Raji (cell line): ENCODE data around the gene NCAPG.

ENCODE experiments used
- POLR2A ChIP-seq: IDR thresholded peaks from 2 replicates; pipeline ENCODE4 v1.6.1; 2011; ENCODE audit warnings: low read depth, low read length, control low read depth; ENCODE audit not compliant: insufficient read depth

The NCAPG gene, protein sequence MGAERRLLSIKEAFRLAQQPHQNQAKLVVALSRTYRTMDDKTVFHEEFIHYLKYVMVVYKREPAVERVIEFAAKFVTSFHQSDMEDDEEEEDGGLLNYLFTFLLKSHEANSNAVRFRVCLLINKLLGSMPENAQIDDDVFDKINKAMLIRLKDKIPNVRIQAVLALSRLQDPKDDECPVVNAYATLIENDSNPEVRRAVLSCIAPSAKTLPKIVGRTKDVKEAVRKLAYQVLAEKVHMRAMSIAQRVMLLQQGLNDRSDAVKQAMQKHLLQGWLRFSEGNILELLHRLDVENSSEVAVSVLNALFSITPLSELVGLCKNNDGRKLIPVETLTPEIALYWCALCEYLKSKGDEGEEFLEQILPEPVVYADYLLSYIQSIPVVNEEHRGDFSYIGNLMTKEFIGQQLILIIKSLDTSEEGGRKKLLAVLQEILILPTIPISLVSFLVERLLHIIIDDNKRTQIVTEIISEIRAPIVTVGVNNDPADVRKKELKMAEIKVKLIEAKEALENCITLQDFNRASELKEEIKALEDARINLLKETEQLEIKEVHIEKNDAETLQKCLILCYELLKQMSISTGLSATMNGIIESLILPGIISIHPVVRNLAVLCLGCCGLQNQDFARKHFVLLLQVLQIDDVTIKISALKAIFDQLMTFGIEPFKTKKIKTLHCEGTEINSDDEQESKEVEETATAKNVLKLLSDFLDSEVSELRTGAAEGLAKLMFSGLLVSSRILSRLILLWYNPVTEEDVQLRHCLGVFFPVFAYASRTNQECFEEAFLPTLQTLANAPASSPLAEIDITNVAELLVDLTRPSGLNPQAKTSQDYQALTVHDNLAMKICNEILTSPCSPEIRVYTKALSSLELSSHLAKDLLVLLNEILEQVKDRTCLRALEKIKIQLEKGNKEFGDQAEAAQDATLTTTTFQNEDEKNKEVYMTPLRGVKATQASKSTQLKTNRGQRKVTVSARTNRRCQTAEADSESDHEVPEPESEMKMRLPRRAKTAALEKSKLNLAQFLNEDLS

DNA sequence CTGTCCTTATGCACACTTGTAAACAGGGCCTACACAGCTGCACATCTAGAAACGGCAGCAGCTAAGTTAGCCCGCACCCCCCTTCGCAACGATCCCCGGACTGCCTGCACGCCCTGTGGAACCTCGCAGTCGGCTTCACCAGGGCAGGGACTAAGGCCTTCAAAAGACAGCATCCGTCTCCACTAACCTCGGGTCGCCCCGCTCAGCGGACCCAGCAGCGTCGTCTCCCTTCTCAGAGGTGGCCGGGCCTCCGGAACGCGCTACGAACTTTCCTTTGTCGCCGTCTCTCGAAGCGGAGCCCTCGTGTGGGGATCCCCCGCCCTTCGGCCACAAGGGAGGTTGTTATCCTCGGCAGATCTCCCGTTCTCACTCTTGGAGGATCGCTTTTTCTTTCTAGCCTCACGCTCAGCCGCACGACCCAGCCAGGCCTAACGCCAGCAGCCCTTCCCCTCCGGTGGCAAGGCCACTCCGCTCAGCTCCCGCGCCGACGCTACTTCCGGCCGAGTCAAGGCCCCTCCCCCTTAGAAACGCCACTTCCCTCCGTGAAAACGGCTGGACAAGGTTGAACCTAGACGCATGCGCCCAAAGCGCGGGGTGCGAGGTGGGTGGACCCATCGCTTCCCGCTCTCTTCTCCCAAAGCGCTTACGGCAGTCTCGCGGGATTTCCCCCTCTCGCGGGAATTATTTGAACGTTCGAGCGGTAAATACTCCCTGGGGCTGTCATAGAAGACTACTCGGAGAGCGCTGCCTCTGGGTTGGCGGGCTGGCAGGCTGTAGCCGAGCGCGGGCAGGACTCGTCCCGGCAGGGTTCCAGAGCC, at the start of gene NCAPG, which contains the start of gene DCAF16:
Gene NCAPG, plus strand, starts transcription at position 720 of the 818 bp plus-strand sequence. CDS start 99 bp downstream, outside the sequence.
Gene DCAF16, minus strand, starts transcription at position 498 of the 818 bp plus-strand sequence. CDS start 6,616 bp downstream, outside the sequence.
- TF ChIP-seq POLR2A: peak; percentile 98

DNA sequence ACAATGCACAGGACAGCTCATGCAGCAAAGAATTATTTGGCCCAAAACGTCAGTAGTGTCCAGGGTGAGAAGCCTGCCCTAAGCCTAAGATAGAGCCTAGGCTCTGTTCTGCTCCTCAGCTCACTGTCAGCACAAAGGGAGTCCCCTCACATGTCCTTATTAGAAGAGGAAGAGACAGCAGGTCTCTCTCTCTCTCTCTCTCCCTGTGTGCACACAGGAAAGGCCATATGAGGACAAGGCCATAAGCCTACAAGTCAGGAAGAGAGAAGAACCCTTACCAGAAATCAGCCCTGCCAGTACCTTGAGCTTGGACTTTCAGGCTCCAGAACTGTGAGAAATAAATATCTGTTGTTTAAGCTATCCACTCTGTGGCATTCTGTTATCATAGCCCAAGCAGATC, 49.7 kb upstream of the NCAPG start:
- no peak for TF ChIP-seq POLR2A

DNA sequence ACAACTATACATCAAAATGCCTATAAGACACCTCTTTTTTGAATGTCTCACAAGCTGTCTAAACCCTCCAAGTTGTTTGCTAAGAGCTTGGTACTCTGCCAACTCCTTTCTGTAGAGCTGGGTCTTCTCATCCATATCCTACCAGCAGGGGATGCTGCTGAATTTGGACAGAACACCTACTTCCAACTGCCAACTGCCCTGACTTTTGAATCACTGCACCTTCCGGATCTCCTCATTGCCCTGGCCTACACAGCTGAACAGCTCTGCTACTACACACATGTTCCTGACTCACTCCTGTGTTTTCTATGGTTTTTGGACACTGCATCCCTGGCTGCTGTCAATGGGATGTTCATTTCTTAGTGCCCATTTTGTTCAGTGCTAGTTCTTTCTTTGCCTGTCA, 48.1 kb upstream of the NCAPG start:
- TF ChIP-seq POLR2A: no peak

DNA sequence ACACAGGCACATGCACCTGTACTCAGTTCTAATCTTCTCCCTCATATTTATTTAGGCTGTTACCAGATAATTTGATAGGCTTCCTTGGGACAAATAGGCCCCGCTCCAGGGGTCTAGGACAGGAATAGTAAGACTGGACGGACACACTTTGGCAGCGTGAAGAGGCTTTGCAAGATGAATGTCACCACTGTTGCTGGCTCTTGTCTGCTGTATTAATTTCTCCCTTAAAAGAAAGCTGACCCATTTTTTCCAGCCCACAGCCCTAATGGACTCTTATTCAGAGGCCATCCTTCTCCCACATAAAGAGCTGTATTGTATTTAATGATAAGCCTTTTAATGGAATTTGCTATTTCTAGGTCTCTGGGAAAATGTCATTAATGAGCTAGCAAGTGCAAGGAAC, 47.4 kb upstream of the NCAPG start:
- no peak for TF ChIP-seq POLR2A

DNA sequence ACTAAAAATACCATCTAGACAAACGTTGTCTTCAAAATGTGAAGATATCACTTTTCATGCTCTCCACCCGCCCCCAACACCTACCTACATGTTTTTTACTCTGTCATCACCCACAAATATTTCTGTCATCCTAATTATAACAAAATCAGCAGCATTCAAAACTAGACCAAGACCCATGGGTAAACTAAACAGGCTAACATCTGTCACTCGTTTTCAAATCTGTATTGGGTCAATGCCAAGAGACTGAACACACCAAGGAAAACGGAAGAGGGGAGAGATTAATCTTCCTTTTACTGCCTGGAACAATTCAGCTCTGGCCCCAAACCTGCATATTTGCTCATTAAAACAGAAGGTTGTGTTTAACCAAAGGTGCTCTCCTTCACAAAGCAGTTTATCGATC, 46.8 kb upstream of the NCAPG start:
- TF ChIP-seq POLR2A: no peak

DNA sequence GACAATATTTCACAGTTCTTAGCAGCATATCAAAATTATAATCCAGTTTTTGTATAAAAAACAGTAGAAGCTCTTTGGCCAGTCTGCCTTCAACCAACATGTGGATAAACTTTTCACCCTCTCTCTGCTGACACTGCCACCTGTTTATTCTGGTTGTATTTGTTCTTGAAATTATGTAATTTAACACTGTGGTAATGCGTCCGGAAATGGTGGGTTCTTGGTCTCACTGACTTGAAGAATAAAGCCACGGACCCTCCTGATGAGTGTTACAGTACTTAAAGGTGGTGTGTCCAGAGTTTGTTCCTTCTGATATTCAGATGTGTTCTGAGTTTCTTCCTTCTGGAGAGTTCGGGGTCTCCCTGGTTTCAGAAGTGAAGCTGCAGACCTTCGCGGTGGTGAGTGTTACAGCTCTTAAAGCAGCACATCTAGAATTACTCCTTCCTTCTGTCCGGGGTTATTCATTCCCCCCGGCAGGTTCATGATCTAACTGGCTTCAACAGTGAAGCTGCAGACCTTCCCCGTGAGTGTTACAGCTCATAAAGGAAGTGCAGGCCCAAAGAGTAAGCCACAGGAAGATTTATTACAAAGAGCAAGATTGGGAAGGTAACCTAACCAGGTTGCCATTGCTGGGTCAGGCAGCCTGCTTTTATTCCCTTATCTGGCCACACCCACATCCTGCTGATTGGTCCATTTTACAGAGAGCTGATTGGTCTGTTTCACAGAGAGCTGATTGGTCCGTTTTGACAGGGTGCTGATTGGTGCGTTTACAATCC, 45.1 kb upstream of the NCAPG start:
- no peak for TF ChIP-seq POLR2A

DNA sequence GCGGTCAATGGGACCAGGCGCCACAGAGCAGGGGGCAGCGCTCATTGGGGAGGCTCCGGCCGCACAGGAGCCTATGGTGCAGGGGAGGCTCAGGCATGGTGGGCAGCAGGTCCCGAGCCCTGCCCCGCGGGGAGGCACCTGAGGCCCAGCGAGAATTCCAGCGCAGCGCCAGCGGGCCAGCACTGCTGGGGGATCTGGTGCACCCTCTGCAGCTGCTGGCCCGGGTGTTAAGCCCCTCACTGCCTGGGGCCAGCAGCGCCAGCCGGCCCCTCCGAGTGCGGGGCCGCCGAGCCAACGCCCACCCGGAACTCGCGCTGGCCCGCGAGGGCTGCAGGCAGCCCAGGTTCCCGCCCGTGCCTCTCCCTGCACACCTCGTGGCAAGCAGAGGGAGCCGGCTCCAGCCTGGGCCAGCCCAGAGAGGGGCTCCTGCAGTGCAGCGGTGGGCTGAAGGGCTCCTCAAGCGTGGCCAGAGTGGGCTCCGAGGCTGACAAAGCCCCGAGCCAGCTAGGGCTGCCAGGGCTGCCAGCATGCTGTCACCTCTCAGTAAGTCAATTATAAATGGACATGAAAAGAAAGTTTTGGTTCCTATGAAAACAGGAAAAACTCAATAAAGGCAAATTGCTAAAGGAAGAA, 43.8 kb upstream of the NCAPG start:
- TF ChIP-seq POLR2A: no peak

DNA sequence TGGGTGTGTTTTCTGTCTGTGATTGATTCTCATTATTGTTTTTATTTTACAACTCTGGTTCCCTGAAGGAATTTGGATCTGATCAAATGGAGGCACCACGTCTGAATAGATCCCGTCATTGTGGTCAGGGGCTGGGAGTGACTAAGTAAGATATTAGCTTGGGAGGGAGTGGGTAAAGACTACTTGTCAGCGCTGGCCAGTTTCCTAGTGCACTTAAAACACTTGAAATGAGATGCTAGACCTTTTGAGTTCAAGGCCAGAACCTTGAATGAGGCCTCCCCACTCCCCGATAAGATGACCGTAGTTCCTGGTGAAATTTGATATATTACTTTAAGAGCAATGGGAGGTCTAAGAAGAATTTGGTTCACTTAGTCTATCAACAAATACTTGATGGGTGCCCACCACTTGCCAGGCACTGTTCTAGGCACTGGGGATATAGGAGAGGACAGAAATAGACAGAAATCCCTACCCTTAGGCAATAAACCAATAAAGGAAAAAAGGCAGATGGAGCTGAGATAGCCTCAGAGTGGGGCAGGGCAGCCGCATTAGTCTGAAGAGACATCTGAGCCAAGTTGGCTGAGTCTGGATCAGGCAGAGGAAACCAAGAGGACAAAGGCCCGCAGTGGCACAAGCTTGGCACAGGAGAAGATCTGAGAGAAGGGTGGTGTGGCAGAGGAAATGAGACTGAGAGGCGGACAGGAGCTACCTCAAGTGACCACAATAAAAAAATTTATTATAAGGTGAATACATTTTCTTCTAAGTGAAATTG, 41.2 kb upstream of the NCAPG start:
- no peak for TF ChIP-seq POLR2A

DNA sequence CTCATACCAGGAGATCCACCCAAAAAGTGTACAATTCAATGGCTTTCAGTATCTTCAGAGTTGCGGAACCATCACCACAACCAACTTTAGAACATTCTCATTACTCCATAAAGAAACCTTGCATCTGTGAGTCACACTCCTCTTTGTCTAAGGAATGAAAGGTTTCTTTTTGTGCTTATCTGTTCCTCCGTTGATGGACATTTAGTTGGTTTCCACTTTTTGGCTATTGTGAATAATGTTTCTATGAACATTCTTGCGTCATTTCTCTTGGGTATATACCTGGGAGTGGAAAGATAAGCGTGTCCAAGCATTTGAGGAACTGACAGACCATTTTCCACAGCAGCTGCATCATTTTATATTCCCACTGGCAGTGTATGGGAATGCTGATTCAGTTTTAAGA, 39.9 kb upstream of the NCAPG start:
- TF ChIP-seq POLR2A: no peak

DNA sequence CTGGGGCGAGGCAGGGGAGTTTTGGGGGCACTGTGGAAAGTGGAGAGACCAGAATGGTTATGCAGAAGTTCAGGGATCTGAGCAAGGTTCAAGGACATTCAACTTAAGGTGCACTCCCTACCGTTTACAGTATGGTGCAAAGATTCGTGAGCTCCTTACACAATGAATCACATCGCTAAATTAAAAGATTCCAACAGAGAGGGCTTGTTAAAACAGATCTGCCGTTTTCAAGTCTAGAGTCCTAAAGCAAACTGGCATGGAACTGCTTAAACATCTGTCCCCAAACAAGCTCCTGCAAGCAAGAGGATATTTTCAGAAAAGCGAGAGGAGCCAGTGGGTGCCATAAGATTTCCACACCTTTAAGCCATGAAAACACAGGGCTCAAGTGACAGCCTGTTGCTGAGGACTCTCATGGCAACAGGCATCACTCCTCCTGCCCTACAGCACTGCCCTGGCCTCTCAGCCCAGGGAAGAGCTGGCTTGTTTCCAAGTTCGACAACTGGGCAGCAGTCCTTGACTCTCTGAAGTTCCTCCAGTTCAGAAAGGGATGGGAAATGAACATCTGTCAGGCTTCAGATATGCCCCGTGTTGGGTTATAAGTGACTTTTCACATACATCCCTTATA, 39.4 kb upstream of the NCAPG start:
- no peak for TF ChIP-seq POLR2A

DNA sequence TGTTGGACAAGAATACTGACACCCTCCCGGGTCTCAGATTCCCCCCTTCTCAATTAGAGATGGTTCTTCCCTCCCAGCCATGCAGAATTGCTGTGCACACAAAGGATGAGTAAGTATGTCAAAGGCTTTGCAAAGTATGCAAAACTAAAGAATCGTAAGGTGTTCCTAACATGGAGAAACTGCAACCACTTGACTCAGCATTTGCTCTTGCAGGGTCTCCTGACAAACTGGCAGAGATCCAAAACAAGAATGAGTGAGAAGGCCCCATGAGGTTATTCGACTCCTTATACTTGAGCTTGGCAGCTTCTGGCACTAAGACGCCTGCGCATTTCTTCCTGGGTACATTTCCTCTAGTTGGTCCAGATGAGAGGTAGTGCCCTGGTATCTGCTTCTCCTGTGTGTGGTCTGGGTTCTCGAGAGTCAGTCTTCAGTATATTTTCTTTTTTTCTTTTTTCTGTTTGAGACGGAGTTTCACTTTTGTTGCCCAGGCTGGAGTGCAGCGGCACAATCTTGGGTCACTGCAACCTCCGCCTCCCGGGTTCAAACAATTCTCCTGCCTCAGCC, 37.6 kb upstream of the NCAPG start:
- no peak for TF ChIP-seq POLR2A

DNA sequence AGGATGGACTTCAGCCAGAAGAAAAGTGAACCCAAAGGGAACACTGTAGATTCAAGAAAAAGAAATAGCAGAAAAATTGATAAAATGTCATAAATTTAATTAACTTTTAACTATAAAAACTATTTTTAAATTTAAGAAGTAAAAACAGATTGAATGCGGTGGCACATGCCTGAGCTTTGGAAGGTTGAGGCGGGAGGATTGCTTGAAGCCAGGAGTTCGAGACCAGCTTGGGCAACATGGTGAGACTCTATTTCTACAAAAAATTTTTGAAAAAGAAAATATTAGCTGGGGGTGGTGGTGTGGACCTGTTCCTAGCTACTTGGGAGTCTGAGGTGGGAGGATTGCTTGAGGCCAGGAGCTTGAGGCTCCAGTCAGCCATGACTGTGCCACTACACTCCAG, 32.3 kb upstream of the NCAPG start:
- TF ChIP-seq POLR2A: no peak
